ENCODE data around the gene ICAM3. TPM values are rescaled to one million over a fixed set of nuclear protein-coding genes. Genes with fewer than 3 reads are reported as not detected.

ICAM3 gene
- total RNA-seq, 1 experiment from 2014 or later: 8.3 TPM

DNA sequence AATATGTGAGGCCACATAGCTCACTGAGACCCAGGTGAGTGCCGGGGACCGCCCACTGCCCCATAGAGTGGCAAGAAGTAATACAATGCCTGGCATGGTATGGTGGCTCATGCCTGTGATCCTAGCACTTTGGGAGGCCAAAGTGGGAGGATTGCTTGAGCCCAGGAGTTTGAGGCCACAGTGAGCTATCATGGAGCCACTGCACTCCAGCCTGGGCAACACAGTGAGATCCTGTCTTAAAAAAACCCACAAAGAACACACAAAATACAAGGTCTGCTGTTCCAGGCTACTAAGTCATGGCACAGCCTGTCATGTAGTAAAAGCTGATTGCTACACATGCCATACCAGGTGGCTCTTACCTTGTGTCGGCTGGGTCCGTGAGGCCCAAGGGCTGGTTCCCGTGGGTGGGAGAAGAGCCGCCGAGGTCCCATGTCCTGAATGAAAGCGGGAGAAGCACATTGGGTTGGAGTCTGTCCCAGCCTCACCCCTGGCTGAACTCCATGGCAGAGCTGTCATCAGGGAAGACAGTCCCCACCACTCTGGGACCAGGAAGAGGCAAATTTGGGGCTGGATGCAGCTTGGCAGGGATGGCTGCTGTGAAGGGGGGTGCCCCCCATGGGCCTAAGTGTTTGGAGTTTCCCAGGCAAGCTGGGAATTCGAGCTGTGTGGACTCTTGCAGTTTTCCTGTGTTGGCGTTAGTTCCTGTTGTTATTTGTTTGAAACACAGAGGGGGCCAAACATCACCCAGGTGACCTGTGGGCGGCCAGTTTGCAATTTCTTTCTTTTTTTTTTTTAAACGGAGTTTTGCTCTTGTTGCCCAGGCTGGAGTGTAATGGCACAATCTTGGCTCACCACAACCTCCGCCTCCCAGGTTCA is 20.4 kb downstream of the ICAM3 start:
- Histone ChIP-seq H4K20me1 (ENCODE audit: insufficient read depth) (no peaks in the 10 kb centered on the region), H3K4me1 (ENCODE audit: control insufficient read depth in 1 of 2, insufficient read depth in 2 of 2, low read length in 2 of 2) (peaks cover 4 to 21% of the 10 kb centered on the region in 2 experiments; a peak in 3 of 4 replicates), H3K36me3 (ENCODE audit: control insufficient read depth in 1 of 2, insufficient read depth in 2 of 2, low read length in 2 of 2) (peaks cover 13 to 28% of the 10 kb centered on the region in 2 experiments; a peak in 3 of 4 replicates), H3K79me2 (ENCODE audit: insufficient read depth, low read length) (0 out of 2 replicates have a peak, but pooled peaks cover 4% of the 10 kb centered on the region), H2AFZ (ENCODE audit: low read depth, low read length, poor library complexity, severe bottlenecking) (no peak overlapping the region), H3K9me2 (ENCODE audit: insufficient read depth) (no peaks in the 10 kb centered on the region), H3K4me3 (replicated peaks in 1 of 2; ENCODE audit: low read depth in 1 of 2, low read length in 2 of 2) (no peak overlapping the region), H3K9ac (ENCODE audit: low read length) (no peak overlapping the region), H3K27ac (ENCODE audit: low read depth, low read length) (no peak overlapping the region; the same call in 1 of the 2 replicates), H3K4me2 (ENCODE audit: low read length) (no peak overlapping the region), H3K9me3 (ENCODE audit: control insufficient read depth in 1 of 2, insufficient read depth in 1 of 2, low read depth in 1 of 2, low read length in 2 of 2) (no peaks in the 10 kb centered on the region), H3K27me3 (ENCODE audit: insufficient read depth, low read length) (no peaks in the 10 kb centered on the region)
- ATAC-seq: no peak
- BruUV-seq (replicated peaks): no TSS peak
- POLR2A ChIA-PET: interaction anchor here (1.2 kb wide), 1 partner anchor 30 kb away, joined by 3 read pairs; no protein-coding TSS in a partner anchor
- intact Hi-C loops (cut with micrococcal nuclease): no loop called here
- no peak for TF ChIP-seq POLR2AphosphoS5 (IDR thresholded peaks at IDR 0.05; ENCODE audit: low read depth, low read length)
- no peak for TF ChIP-seq ELF1 (IDR thresholded peaks at IDR 0.05; ENCODE audit: borderline replicate concordance, low read depth)
- no peak for TF ChIP-seq SIN3A (IDR thresholded peaks at IDR 0.05; ENCODE audit: low read depth)
- TF ChIP-seq RAD21 (IDR thresholded peaks at IDR 0.05; ENCODE audit: low read depth): no peak
- no peak for TF ChIP-seq SP1 (IDR thresholded peaks at IDR 0.05; ENCODE audit: low read depth)
- no peak for TF ChIP-seq ZBTB33 (IDR thresholded peaks at IDR 0.05; ENCODE audit: extremely low read depth, insufficient replicate concordance, low read length)
- TF ChIP-seq ZNF274 (IDR thresholded peaks at IDR 0.05; ENCODE audit: low read depth, low read length): no peak
- no peak for TF ChIP-seq FOSL1 (IDR thresholded peaks at IDR 0.05; ENCODE audit: low read depth)
- TF ChIP-seq EZH2 (IDR thresholded peaks at IDR 0.05): no peak
- no peak for TF ChIP-seq ATF3 (IDR thresholded peaks at IDR 0.05)
- TF ChIP-seq, protein P1, sequence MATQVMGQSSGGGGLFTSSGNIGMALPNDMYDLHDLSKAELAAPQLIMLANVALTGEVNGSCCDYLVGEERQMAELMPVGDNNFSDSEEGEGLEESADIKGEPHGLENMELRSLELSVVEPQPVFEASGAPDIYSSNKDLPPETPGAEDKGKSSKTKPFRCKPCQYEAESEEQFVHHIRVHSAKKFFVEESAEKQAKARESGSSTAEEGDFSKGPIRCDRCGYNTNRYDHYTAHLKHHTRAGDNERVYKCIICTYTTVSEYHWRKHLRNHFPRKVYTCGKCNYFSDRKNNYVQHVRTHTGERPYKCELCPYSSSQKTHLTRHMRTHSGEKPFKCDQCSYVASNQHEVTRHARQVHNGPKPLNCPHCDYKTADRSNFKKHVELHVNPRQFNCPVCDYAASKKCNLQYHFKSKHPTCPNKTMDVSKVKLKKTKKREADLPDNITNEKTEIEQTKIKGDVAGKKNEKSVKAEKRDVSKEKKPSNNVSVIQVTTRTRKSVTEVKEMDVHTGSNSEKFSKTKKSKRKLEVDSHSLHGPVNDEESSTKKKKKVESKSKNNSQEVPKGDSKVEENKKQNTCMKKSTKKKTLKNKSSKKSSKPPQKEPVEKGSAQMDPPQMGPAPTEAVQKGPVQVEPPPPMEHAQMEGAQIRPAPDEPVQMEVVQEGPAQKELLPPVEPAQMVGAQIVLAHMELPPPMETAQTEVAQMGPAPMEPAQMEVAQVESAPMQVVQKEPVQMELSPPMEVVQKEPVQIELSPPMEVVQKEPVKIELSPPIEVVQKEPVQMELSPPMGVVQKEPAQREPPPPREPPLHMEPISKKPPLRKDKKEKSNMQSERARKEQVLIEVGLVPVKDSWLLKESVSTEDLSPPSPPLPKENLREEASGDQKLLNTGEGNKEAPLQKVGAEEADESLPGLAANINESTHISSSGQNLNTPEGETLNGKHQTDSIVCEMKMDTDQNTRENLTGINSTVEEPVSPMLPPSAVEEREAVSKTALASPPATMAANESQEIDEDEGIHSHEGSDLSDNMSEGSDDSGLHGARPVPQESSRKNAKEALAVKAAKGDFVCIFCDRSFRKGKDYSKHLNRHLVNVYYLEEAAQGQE (IDR thresholded peaks at IDR 0.05; ENCODE audit: low read depth): no peak
- no peak for TF ChIP-seq ZFX (IDR thresholded peaks at IDR 0.05)
- no peak for TF ChIP-seq POLR2A (IDR thresholded peaks at IDR 0.05; ENCODE audit: borderline replicate concordance, extremely low read depth, insufficient read depth, insufficient read length)
- no peak for TF ChIP-seq YY1 (IDR thresholded peaks at IDR 0.05; ENCODE audit: extremely low read depth, insufficient replicate concordance, low read depth, low read length)
- no peak for DNase-seq (ENCODE audit: low read depth, low spot score)
- RAD21 ChIA-PET (ENCODE audit: low non-redundant PET in 1 of 2, low total read pairs in 2 of 2, uncharacterized antibody in 2 of 2, unreplicated experiment in 2 of 2): no interaction called here
- CTCF ChIA-PET: no interaction called here
